ENCODE results near the gene DUSP23. TPM values are rescaled to one million over a fixed set of nuclear protein-coding genes. Genes with fewer than 3 reads are reported as not detected.

DUSP23 gene
- total and polyA plus RNA-seq, 2 experiments from 2014 or later = 56.3 to 97.6 TPM

DNA sequence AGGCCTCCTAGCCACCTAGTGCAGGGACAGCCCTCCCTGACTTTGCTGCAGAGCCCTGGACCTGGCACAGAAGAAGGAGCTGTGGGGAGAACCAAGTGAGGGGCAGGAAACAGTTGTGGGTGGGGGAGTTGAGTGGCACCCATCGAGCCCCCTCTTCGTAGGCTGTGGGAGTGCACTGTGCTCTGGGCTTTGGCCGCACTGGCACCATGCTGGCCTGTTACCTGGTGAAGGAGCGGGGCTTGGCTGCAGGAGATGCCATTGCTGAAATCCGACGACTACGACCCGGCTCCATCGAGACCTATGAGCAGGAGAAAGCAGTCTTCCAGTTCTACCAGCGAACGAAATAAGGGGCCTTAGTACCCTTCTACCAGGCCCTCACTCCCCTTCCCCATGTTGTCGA is 1.2 kb downstream of the DUSP23 start:
- H3K4me2 ChIP-seq = peak overlapping the region; percentile 83
- H3K27me3 Mint-ChIP-seq (ENCODE audit: insufficient read depth, low read depth, poor library complexity) = peaks cover 7% of the 10 kb centered on the region
- ATAC-seq = no peak

More for the DNA sequence above, 1.2 kb downstream of the DUSP23 start:
- no peaks in the 10 kb centered on the region for H4K20me1 ChIP-seq (replicated peaks; ENCODE audit: insufficient read depth)
- H3K9me2 ChIP-seq (ENCODE audit: insufficient read depth) = peaks cover 28% of the 10 kb centered on the region
- peaks cover 12% of the 10 kb centered on the region; the same call in 2 of the 3 replicates for H3K9me3 Mint-ChIP-seq
- H3K27ac ChIP-seq (ENCODE audit: low read depth) = no peak overlapping the region
- DNase-seq (ENCODE audit: low spot score) = no peak
- H3K4me1 Mint-ChIP-seq = peaks cover 30% of the 10 kb centered on the region
- H3K36me3 ChIP-seq (ENCODE audit: insufficient read depth) = no peaks in the 10 kb centered on the region
- H3K4me1 ChIP-seq (ENCODE audit: insufficient read depth) = peaks cover 19% of the 10 kb centered on the region
- peak overlapping the region; percentile 86 for H3K4me3 Mint-ChIP-seq
- H3K27ac Mint-ChIP-seq = no peak overlapping the region
- H3K4me3 ChIP-seq = peak overlapping the region; percentile 72
- TF ChIP-seq ZNF331 (CRISPR knock-in tag; IDR thresholded peaks at IDR 0.05; ENCODE audit: low read depth) = no peak
- no peak for TF ChIP-seq NANOG (IDR thresholded peaks at IDR 0.05; ENCODE audit: borderline replicate concordance)
- TF ChIP-seq STAT1 (IDR thresholded peaks at IDR 0.05; ENCODE audit: unreplicated experiment) = no peak
- TF ChIP-seq CREB1 (CRISPR knock-in tag; IDR thresholded peaks at IDR 0.05; ENCODE audit: low read depth) = no peak
- TF ChIP-seq, protein P1, sequence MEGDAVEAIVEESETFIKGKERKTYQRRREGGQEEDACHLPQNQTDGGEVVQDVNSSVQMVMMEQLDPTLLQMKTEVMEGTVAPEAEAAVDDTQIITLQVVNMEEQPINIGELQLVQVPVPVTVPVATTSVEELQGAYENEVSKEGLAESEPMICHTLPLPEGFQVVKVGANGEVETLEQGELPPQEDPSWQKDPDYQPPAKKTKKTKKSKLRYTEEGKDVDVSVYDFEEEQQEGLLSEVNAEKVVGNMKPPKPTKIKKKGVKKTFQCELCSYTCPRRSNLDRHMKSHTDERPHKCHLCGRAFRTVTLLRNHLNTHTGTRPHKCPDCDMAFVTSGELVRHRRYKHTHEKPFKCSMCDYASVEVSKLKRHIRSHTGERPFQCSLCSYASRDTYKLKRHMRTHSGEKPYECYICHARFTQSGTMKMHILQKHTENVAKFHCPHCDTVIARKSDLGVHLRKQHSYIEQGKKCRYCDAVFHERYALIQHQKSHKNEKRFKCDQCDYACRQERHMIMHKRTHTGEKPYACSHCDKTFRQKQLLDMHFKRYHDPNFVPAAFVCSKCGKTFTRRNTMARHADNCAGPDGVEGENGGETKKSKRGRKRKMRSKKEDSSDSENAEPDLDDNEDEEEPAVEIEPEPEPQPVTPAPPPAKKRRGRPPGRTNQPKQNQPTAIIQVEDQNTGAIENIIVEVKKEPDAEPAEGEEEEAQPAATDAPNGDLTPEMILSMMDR (conservative IDR thresholded peaks at IDR 0.05; ENCODE audit: low read depth in 2 of 2) = no peak
- TF ChIP-seq, protein P2, sequence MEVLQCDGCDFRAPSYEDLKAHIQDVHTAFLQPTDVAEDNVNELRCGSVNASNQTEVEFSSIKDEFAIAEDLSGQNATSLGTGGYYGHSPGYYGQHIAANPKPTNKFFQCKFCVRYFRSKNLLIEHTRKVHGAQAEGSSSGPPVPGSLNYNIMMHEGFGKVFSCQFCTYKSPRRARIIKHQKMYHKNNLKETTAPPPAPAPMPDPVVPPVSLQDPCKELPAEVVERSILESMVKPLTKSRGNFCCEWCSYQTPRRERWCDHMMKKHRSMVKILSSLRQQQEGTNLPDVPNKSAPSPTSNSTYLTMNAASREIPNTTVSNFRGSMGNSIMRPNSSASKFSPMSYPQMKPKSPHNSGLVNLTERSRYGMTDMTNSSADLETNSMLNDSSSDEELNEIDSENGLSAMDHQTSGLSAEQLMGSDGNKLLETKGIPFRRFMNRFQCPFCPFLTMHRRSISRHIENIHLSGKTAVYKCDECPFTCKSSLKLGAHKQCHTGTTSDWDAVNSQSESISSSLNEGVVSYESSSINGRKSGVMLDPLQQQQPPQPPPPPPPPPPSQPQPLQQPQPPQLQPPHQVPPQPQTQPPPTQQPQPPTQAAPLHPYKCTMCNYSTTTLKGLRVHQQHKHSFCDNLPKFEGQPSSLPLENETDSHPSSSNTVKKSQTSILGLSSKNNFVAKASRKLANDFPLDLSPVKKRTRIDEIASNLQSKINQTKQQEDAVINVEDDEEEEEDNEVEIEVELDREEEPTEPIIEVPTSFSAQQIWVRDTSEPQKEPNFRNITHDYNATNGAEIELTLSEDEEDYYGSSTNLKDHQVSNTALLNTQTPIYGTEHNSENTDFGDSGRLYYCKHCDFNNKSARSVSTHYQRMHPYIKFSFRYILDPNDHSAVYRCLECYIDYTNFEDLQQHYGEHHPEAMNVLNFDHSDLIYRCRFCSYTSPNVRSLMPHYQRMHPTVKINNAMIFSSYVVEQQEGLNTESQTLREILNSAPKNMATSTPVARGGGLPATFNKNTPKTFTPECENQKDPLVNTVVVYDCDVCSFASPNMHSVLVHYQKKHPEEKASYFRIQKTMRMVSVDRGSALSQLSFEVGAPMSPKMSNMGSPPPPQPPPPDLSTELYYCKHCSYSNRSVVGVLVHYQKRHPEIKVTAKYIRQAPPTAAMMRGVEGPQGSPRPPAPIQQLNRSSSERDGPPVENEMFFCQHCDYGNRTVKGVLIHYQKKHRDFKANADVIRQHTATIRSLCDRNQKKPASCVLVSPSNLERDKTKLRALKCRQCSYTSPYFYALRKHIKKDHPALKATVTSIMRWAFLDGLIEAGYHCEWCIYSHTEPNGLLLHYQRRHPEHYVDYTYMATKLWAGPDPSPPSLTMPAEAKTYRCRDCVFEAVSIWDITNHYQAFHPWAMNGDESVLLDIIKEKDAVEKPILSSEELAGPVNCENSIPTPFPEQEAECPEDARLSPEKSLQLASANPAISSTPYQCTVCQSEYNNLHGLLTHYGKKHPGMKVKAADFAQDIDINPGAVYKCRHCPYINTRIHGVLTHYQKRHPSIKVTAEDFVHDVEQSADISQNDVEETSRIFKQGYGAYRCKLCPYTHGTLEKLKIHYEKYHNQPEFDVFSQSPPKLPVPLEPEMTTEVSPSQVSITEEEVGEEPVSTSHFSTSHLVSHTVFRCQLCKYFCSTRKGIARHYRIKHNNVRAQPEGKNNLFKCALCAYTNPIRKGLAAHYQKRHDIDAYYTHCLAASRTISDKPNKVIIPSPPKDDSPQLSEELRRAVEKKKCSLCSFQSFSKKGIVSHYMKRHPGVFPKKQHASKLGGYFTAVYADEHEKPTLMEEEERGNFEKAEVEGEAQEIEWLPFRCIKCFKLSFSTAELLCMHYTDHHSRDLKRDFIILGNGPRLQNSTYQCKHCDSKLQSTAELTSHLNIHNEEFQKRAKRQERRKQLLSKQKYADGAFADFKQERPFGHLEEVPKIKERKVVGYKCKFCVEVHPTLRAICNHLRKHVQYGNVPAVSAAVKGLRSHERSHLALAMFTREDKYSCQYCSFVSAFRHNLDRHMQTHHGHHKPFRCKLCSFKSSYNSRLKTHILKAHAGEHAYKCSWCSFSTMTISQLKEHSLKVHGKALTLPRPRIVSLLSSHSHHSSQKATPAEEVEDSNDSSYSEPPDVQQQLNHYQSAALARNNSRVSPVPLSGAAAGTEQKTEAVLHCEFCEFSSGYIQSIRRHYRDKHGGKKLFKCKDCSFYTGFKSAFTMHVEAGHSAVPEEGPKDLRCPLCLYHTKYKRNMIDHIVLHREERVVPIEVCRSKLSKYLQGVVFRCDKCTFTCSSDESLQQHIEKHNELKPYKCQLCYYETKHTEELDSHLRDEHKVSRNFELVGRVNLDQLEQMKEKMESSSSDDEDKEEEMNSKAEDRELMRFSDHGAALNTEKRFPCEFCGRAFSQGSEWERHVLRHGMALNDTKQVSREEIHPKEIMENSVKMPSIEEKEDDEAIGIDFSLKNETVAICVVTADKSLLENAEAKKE (CRISPR knock-in tag; IDR thresholded peaks at IDR 0.05) = no peak
- TF ChIP-seq POLR2AphosphoS5 (IDR thresholded peaks at IDR 0.05; ENCODE audit: low read depth) = no peak
- TF ChIP-seq EZH2 (IDR thresholded peaks at IDR 0.05; ENCODE audit: low read depth, unreplicated experiment) = no peak
- no peak for TF ChIP-seq JUNB (IDR thresholded peaks at IDR 0.05; ENCODE audit: unreplicated experiment)
- TF ChIP-seq, protein P3, sequence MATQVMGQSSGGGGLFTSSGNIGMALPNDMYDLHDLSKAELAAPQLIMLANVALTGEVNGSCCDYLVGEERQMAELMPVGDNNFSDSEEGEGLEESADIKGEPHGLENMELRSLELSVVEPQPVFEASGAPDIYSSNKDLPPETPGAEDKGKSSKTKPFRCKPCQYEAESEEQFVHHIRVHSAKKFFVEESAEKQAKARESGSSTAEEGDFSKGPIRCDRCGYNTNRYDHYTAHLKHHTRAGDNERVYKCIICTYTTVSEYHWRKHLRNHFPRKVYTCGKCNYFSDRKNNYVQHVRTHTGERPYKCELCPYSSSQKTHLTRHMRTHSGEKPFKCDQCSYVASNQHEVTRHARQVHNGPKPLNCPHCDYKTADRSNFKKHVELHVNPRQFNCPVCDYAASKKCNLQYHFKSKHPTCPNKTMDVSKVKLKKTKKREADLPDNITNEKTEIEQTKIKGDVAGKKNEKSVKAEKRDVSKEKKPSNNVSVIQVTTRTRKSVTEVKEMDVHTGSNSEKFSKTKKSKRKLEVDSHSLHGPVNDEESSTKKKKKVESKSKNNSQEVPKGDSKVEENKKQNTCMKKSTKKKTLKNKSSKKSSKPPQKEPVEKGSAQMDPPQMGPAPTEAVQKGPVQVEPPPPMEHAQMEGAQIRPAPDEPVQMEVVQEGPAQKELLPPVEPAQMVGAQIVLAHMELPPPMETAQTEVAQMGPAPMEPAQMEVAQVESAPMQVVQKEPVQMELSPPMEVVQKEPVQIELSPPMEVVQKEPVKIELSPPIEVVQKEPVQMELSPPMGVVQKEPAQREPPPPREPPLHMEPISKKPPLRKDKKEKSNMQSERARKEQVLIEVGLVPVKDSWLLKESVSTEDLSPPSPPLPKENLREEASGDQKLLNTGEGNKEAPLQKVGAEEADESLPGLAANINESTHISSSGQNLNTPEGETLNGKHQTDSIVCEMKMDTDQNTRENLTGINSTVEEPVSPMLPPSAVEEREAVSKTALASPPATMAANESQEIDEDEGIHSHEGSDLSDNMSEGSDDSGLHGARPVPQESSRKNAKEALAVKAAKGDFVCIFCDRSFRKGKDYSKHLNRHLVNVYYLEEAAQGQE (IDR thresholded peaks at IDR 0.05; ENCODE audit: unreplicated experiment) = no peak
- TF ChIP-seq, protein P4, sequence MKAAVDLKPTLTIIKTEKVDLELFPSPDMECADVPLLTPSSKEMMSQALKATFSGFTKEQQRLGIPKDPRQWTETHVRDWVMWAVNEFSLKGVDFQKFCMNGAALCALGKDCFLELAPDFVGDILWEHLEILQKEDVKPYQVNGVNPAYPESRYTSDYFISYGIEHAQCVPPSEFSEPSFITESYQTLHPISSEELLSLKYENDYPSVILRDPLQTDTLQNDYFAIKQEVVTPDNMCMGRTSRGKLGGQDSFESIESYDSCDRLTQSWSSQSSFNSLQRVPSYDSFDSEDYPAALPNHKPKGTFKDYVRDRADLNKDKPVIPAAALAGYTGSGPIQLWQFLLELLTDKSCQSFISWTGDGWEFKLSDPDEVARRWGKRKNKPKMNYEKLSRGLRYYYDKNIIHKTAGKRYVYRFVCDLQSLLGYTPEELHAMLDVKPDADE (IDR thresholded peaks at IDR 0.05) = no peak
- no peak for TF ChIP-seq ZNF114 (CRISPR knock-in tag; IDR thresholded peaks at IDR 0.05)
- no peak for TF ChIP-seq EZH2phosphoT487 (IDR thresholded peaks at IDR 0.05; ENCODE audit: unreplicated experiment)
- no peak overlapping the region for H2AFZ ChIP-seq
- H3F3A ChIP-seq (replicated peaks; ENCODE audit: low read depth) = no peaks in the 10 kb centered on the region
- 0 out of 2 replicates have a peak, but pooled peaks cover 6% of the 10 kb centered on the region for H3K79me2 ChIP-seq (replicated peaks; ENCODE audit: insufficient read depth)
- H3K36me3 Mint-ChIP-seq (ENCODE audit: low read depth) = peaks cover 27% of the 10 kb centered on the region
- H3K27me3 ChIP-seq (ENCODE audit: insufficient read depth) = no peaks in the 10 kb centered on the region
